Astrocyte of the spinal cord (primary cell): ENCODE results near the gene GFOD1.

Experiments
- DNase-seq: peaks from one replicate; pipeline ENCODE4 v3.0.0; 2011; ENCODE audit warnings: low read depth, low spot score
- H3K4me3 ChIP-seq: 2 replicates; pipeline ENCODE4 v1.5.1; 2011; ENCODE audit warnings: low read depth, mild to moderate bottlenecking, low read length, moderate library complexity
- CTCF ChIP-seq: IDR thresholded peaks from 2 replicates; pipeline ENCODE4 v1.5.1; 2012; ENCODE audit warnings: low read depth, mild to moderate bottlenecking, low read length, inconsistent platforms
- in situ Hi-C: cut with HindIII; loops from 2 replicates; pipeline ENCODE4 v1.10.0; 2017; ENCODE audit warnings: low sequenced_read_pairs

The GFOD1 gene

GRCh38 chr6:13351271-13351670, 136.1 kb downstream of the GFOD1 start:
- no peak overlapping the region for H3K4me3 ChIP-seq
- in situ Hi-C loops = no loop called here
- DNase-seq = no peak
- no peak for TF ChIP-seq CTCF

GRCh38 chr6:13349811-13350506, 137.4 kb downstream of the GFOD1 start:
- TF ChIP-seq CTCF = no peak
- in situ Hi-C loops = no loop called here
- peak; percentile 34 for DNase-seq
- H3K4me3 ChIP-seq = no peak overlapping the region

GRCh38 chr6:13348334-13349113, 138.9 kb downstream of the GFOD1 start:
- no peak for TF ChIP-seq CTCF
- no peak for DNase-seq
- in situ Hi-C loops = no loop called here
- no peak overlapping the region for H3K4me3 ChIP-seq

GRCh38 chr6:13346245-13346644, 141.2 kb downstream of the GFOD1 start:
- in situ Hi-C loops = no loop called here
- TF ChIP-seq CTCF = no peak
- no peak for DNase-seq
- H3K4me3 ChIP-seq = no peak overlapping the region

GRCh38 chr6:13342414-13343019, 144.9 kb downstream of the GFOD1 start:
- DNase-seq = no peak
- in situ Hi-C loops = no loop called here
- TF ChIP-seq CTCF = no peak
- no peak overlapping the region for H3K4me3 ChIP-seq

- no peak for DNase-seq
- in situ Hi-C loops = no loop called here
- TF ChIP-seq CTCF = no peak
- no peak overlapping the region for H3K4me3 ChIP-seq
Measured at GRCh38 chr6:13339863-13340630, 147.4 kb downstream of the GFOD1 start.
